GM18499 (cell line): ENCODE data around the gene EYS.

Source experiments
- ATAC-seq: cut with Tn5 transposase; IDR thresholded peaks from one replicate; pipeline ENCODE4 v1.9.1; 2021; ENCODE audit warnings: moderate number of reproducible peaks; ENCODE audit not compliant: insufficient read depth, unreplicated experiment

The EYS gene

GRCh38 chr6:64437996-64438395 lies 1269.0 kb downstream of the EYS start:
- no peak for ATAC-seq

- no peak for ATAC-seq
Measured at GRCh38 chr6:64429926-64430325, 1277.1 kb downstream of the EYS start.

GRCh38 chr6:64428186-64428585 lies 1278.8 kb downstream of the EYS start:
- no peak for ATAC-seq

GRCh38 chr6:64415926-64416325 lies 1291.1 kb downstream of the EYS start:
- no peak for ATAC-seq

GRCh38 chr6:64411226-64411625 lies 1295.8 kb downstream of the EYS start:
- no peak for ATAC-seq

- no peak for ATAC-seq
Measured at GRCh38 chr6:64409948-64410347, 1297.1 kb downstream of the EYS start.

GRCh38 chr6:64404396-64404795 lies 1302.6 kb downstream of the EYS start:
- no peak for ATAC-seq

- no peak for ATAC-seq
Measured at GRCh38 chr6:64383277-64383676, 1323.7 kb downstream of the EYS start.

GRCh38 chr6:64376394-64376793 lies 1330.6 kb downstream of the EYS start:
- ATAC-seq: no peak

GRCh38 chr6:64357430-64357829 lies 1349.6 kb downstream of the EYS start:
- ATAC-seq: no peak

- ATAC-seq: no peak
Measured at GRCh38 chr6:64347411-64347810, 1359.6 kb downstream of the EYS start.

- ATAC-seq: no peak
Measured at GRCh38 chr6:64335195-64335594, 1371.8 kb downstream of the EYS start.

GRCh38 chr6:64334636-64335035 lies 1372.4 kb downstream of the EYS start:
- no peak for ATAC-seq

- ATAC-seq: no peak
Measured at GRCh38 chr6:64330694-64331307, 1376.2 kb downstream of the EYS start.

- no peak for ATAC-seq
Measured at GRCh38 chr6:64326939-64327338, 1380.1 kb downstream of the EYS start.

- no peak for ATAC-seq
Measured at GRCh38 chr6:64325093-64325492, 1381.9 kb downstream of the EYS start.

GRCh38 chr6:64310214-64310613 lies 1396.8 kb downstream of the EYS start:
- no peak for ATAC-seq

- ATAC-seq: no peak
Measured at GRCh38 chr6:64301307-64302236, 1405.5 kb downstream of the EYS start.

- no peak for ATAC-seq
Measured at GRCh38 chr6:64299176-64299575, 1407.8 kb downstream of the EYS start.

- ATAC-seq: no peak
Measured at GRCh38 chr6:64294034-64294433, 1413.0 kb downstream of the EYS start.

- no peak for ATAC-seq
Measured at GRCh38 chr6:64293298-64293697, 1413.7 kb downstream of the EYS start.

- no peak for ATAC-seq
Measured at GRCh38 chr6:64290867-64291266, 1416.2 kb downstream of the EYS start.
